Colon (tissue), 2 donors: Measurements from ENCODE around the gene ING3.
"Not testable (repeated sequence)": the region's sequence is repeated elsewhere in the genome, so short reads cannot be mapped to it uniquely, and the experiment has no call there.

Experiments
- FAIRE-seq: peaks from 2 replicates; lab custom pipeline; 2012; peaks lifted over from hg19 to GRCh38; lab: Jason Lieb, UNC
- donor health status: control.
- donor health status: control.

ING3 gene

DNA sequence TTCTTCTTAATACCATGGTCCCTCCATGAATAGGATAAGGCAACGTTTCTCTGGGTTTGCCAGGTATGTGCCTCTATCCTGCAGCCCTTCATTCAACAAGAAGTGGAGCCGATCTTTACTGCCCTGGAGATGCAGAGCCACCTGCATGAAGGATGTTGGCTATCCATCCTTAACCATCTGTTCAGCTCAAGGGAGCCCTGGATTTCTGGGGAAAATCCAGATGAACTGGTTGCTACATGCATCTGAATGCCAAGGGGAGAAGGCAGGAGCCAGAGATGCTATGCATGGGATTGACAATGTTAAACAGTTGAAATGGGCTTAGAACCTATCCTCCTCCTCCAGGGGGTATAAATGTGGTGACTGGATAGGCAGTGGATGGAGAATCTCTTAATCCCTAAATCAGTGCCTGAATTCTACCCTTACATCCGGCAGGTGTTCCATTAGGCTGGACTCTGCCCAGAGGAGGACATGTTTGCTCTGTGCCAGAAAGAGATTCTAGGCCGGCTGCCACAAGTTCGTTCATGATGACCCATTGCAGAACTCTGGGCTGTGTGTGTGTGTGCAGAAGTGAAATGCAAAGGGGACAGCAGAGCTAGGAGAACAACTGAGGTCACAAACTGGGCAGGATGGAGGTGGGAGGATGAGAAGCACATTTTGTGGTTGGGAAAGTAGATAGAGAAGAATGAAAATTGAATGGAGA lies 53.6 kb downstream of the ING3 start:
- FAIRE-seq, result no peak

DNA sequence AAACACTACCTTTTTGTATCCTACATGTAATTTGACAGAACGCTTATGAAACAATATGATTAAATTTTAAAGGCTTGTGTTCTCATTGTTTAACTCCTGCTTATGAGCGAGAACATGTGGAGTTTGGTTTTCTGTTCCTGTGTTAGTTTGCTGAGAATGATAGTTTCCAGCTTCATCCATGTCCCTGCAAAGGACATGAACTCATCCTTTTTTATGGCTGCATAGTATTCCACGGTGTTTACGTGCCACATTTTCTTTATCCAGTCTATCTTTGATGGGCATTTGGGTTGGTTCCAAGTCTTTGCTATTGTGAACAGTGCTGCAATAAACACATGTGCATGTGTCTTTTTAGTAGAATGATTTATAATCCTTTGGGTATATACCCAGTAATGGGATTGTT lies 54.5 kb downstream of the ING3 start:
- FAIRE-seq, result not testable (repeated sequence)

DNA sequence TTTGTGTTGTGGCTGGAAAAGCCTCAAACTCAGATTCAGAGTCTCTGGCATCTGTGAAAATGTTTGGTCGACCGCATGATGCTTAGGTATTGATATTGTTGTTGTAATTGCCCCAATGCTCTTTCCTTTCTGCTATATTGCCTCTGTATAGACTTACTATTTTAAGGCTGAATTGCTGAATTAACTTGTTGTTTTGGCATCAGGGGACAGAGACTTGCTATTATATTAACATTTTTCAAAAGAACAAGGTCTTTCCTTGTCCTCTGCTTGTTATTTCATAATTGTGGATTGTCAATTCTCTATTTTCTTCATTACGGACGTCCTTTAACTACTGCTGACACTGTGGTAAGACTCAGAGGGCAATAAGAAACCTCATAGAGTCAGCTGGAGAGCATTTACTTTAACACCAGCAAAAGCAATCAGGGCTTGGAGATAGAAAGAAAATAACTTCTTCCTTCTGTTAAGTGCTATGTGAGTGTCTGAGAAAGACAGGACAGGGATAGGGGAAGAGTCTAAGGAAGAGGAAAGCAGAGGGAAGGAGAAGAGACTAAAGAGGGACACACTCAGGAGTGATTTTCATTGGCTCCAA lies 55.5 kb downstream of the ING3 start:
- no peak for FAIRE-seq

DNA sequence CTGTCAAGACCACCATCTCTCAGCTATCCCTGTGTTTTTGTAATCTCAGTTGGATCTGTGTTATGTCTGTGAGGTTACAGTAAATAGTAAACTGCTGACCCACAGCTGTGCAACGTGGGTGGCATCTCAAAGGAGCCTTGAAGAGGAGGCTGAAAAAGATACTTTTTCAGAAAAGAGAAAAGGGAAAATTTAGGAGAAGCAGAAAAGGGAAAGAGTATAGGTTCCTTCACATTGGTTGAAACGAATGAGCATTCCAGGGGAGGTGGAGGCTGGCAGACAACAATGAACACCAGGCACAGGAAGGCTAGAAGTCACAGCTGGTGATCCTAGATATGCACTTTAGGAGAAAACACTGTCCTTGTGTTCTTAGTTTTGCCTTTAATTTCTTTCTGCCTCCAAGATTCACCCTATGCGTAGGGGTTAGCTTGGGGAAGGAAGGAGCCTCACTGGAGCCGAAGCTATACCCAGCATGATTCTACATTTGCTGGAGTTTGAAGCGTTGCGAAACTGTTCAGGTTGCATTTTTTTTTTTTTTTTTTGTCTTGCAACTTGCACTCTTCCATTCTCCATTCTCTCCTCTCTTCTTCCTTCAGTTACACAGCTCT lies 56.2 kb downstream of the ING3 start:
- FAIRE-seq, result no peak

DNA sequence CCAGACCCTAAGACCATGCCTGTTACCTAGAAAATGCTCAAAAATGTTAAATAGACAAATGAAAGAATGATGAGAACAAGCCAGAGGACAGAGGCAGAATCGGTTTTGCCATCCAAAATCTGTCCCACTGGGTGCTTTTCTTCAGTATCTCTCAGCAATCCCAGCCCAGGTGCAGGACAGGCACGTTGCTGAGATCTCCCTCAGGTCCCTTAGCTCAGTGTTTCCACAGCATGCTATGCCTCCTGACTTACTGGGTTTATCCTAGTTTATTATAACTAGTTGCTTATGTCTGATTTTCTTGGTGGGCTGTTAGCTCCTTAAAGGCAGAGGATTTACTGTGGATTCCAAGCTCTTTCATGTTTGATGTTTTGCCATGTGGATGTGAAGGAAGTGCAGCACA lies 58.2 kb downstream of the ING3 start:
- FAIRE-seq, result no peak

DNA sequence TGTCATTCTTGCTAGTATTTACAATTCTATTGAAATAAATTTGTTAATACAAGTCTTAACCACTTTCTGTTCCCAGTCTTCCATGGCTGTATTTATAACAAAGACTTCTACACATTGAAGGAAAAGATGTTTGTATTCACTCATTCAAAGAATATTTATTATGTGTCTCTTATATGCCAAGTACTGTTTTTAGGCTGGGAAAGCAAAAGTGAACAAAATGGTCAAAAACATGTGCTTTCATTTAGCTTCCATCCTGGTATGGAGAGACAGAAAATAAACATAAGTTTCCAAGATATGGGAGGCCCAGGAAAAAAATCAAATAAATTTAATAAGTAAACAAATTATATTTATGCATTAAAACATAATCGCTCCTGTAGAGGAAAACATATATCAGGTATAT lies 60.8 kb downstream of the ING3 start:
- no peak for FAIRE-seq

DNA sequence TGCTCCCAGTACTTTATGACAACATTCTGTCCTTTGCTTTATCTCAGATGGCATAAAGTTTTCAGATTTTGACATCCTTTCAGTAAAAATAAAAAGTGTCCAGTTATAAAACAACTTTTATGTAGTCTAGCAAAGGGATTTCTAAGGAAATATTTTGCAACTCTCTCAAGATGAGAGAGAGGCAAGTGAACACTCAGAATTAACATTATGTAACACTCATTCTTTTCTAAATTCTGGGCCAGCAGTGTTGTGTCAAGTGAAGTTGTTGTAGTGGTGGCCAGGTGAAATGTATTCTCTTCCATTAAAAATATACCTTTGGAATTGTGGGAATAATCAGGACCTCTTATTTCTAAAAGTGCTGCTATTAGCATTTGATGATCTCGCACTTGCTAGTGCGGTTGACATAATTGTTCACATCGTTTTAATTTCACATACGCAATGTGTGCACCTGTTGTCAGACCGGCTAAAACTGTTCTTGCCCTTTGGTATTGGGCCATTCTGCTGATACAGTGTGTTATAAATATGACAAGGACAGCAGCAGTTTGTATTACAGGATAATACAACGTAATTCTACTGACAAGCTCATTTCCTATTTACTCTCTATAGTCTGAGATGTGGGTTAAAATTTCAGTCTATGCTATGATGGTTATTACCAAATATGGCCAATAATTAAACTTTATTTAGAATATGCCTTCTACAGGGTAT lies 61.7 kb downstream of the ING3 start:
- FAIRE-seq, result no peak

DNA sequence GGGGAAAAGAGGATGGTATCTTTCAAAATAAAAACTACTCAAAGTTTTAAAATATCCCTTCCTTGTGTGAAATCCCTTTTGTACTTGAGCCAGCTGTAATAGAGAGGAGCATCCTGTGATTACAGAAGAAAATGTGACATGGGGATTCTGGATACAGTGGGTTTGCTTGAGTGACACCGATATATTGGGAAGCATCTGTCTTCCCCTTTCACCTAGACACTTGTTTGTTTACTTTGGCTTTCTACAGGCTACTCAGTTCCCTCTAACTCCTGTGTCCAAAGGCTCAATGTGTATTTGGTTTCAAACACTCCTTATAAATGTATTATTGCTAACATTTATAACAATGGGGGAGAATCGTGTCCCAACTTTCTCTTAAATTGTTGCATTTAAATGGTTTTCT lies 62.3 kb downstream of the ING3 start:
- no peak for FAIRE-seq

DNA sequence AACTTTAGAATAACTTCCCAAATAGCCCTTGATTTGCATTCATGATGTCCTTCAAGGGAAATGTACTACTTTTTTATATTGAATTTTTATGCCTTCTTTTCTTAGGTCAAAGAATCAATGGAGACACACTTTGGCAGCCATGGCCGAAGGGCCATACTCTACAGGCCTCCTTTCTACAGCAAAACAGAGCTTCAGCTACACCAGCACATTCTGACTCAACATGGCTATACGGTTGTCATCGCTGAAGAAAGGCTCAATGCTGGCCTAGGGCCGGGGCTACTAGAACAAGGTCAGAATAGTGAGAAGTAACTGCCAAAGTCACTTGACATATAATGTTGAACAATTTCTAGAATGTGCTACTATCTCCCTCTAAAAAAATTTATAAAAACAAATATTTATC lies 65.0 kb downstream of the ING3 start:
- FAIRE-seq, result no peak

DNA sequence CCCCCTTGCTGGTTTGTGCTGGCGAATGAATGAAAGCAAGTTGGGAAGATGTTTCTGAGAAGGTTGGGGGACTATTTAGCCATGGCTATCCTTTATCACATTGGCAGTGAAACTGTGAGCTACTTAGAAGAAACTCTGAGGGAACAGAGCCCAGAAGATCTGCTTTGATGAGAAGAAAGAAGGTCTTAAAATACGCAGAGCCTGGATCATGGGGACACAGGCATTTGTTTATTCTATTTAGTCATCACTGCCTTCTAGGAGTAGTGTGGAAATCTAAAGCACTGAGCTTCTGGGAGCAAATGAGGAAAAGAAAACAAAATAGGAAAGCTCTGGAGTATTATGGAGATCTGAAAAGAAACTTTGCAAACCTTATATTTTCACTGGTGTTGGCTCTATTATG lies 66.4 kb downstream of the ING3 start:
- no peak for FAIRE-seq

DNA sequence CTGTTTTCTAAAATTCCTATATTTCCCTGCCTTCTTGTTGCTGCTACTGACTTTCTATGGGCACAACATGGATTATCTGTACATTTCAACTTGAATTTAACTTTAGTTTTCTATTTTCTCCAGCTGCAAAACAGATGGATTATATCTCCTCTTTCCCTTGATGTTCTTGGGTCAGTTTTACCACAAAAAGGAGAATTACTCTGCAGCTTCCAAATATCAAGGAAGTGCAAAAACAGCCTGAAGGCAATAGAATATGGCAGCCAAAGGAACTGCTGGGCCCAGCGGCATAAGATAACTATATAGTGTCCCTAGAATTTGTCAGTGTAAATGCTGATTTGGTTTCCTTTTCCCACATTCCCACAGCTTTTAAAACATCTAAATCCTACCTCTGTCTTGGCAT lies 67.0 kb downstream of the ING3 start:
- no peak for FAIRE-seq

DNA sequence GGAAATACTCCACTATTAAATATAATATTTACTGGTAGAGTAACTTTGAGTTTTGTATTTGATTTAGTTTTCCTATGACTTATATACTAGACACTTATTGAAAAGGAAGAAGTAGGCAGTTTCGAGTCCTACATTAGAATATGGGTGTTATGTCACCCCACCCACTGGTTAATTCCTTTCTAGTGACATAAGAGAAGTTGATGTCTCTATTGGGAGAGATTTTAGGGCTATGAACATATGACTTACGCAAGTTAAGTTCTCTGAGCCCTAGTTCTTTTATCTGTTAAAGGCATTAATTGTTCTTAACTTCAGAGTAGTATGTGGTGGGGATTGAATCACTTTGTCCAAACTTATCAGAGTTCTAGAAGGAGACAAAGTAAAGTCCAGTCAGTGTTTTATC lies 68.4 kb downstream of the ING3 start:
- no peak for FAIRE-seq

DNA sequence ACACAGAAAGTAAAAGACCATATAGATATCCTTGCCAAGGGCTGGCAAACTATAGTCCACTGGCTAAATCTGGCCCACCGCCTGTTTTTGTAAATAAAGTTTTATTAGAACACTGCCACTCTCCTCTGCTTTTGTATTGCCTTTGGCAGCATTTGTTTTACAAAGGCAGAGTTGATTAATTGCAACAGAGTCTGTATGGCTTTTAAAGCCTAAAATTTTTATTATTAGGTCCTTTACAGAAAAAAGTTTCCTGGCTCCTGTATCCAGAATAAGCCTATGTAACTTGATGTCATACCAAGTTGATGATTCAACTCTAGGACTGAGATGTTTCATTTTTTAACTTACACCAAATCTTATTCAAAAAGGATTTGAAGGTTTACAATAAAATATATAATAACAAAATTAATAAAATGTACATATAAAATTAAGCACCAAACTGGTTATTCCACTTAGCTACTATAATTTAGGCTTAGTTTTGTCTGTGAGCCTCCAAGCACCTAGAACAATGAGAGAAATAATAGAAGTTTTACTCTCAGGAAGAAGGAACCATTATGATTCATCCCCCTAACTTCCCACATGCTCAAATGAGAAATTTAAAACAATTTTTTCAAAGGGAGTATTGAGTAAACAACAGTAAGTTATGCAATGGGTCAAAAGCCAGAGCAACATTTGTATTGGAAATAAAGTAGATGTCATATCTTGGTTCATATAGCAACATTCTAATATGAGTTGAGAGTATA lies 69.8 kb downstream of the ING3 start:
- no peak for FAIRE-seq

DNA sequence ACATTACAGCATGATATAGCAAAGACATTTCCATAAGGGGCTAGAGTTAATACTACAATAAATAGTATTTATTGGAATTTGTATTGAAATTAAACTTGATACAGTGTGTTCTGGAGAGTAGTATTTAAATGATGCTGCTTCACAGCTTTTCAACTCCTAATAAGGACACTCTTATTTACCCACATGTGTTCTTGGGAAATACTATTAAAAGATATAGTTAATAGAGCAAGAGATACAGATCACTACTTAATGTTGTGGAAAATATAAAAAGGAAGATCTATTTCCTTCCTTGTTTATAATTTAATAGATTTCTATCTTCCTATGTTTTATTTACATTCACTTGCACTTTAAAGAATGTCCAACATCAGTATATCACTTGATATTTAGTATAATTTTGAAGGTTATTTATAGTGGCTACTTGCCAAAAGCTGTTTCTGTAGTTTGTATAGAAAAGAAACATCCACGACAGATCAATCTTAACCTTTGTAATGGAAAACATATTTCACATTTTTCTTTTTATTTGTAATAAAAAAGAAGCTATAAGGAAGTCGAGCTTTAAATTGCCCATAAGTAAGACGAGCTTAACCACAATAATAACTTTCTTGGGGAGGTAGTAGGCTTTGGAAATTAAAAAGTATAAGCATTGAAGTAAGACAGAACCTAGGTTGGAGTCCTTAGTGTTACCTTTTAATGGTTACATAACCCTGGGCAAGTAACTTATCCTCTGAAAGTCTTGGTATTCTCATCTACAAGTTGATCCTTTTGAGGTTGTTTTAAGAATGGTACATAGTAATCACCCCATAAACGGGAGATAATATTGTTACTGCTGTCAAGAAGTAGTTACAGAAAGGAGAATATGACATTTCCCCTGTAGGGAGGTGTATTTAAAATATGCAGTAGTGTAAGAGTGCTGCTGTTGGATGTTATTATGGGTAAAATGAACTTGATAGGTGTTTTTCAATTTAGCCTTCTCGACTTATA lies 70.7 kb downstream of the ING3 start:
- FAIRE-seq, result no peak

DNA sequence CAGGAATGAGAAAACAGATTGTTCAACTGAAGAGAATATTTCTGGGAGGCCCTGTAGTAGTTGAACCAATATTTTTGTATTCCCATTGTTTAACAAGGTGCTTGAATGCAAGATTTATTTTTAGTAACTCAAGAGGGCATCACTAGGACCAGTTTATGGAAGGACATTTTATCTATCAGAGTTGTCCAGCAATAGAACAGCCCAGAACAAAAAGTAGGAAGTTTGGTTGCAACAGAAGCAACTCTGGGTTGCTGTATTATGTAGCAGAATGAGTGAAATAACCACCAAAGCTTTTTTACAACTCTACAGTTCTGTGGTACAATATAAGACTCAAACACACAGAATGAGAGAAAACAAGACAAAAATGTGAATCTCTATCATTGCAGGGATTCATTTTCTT lies 72.6 kb downstream of the ING3 start:
- FAIRE-seq, result no peak

DNA sequence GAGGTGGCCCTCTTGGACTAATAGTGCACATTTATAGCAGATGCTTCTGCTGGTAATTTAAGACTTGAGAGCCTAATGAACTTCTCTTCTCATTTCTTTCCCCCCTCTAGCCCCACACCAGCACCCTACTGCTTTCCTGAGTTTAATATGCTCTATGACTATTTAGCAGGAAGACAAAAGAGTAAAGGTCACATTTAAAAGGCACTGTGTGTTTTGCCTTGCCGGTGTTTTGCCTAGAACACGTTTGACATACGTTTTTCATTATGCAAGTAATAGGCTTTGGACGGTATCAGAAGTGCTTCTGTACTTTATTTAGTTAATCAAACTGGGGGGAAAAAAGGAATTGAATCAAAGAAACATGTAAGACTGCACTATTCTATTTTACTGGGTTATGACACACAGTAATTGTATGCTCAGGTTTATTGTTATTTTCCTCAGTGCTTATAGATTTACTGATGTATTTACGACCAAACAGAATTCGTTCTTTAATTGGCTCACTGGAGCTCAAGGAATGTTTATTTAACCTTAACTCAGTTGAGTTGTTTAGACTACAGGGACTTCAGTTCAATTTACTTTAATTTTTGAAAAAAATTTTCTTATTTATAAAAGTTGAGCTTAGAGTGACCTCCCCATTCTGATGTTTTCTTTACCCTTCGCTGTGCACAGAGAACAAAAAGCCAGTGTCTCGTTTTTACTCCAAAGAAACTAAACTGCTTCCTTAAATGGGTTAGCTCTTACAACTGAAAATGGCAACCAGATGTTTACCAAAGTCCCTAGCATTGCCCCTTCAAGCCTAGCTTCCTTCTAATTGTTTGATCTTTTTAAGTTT lies 73.3 kb downstream of the ING3 start:
- FAIRE-seq, result no peak

DNA sequence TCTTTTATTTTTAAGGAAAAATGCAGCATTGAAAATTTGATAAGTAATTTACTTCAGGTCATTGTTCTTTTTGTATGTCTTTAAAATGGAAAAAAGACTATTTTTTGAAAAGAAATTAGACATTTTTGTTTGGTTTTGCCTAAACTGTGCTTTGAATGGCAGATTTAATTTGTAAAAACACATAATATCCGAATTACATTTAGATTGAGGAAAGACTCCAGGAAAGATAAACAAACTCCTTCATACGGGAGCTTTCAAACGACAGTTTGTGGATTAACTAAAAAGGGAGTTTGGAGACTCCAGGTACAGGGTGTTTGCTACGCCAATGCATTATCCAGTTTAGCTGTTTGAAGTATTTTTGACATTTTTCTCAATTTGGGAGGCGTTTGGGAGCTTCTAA lies 74.0 kb downstream of the ING3 start:
- peak; percentile 51 for FAIRE-seq

DNA sequence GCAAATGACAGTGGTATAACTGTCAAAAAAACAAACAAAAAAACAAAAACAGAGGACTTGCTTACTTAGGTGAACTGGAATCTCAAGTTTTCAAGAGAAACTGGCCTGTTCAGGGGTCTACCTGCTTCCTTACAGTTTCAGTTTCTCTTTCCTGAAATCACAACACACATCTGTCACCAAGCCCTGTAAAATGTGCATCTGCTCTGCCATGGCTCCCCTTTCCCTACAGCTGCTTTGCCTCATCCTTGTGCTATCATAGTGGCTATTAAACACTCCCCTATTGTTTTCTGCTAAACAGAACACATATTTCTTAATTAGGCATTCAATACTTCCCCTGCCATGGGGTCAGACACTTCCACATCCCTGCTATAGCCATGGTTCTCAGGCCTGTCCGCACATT lies 75.6 kb downstream of the ING3 start:
- no peak for FAIRE-seq

DNA sequence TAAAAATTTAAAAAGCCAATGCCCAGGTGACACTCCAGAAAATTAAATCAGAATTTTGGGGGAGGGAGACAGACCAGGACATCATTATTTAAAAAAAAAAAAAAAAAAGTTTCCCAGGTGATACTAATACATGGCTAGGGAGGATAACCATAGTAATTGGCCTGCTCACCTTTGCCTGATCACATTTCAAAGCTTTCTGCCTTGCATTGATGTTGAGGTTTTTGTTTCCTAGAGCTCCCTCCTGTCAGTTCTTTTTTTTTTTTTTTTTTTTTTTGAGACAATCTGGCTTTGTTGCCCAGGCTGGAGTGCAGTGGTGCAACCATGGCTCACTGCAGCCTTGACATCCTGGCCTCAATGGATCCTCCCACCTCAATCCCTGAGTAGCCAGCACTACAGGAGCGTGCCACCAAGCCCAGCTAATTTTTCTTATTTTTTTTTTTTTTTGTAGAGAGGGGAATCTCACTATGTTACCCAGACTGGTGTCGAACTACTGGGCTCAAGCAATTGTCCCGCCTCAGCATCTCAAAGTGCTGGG lies 76.1 kb downstream of the ING3 start:
- FAIRE-seq, result no peak
